SU-DHL-6 (cell line): ENCODE measurements around the gene PIF1.

ENCODE experiments used
- H2AFZ ChIP-seq: fragments of 200-600 bp; sonication (generic); 2 replicates; pipeline ENCODE4 v1.6.1; 2014; ENCODE audit warnings: low read depth, mild to moderate bottlenecking, moderate library complexity, mixed read lengths, antibody characterized with exemption, low read length; ENCODE audit not compliant: severe bottlenecking
- H3F3A ChIP-seq: fragments of 200-600 bp; shearing (Covaris generic); 2 replicates; pipeline ENCODE4 v1.6.0; 2016; ENCODE audit warnings: antibody characterized with exemption, mild to moderate bottlenecking; ENCODE audit not compliant: insufficient read depth
- H3K27ac ChIP-seq: fragments of 200-600 bp; sonication (generic); 2 replicates; pipeline ENCODE4 v1.5.1; 2016; ENCODE audit warnings: low read depth, mild to moderate bottlenecking, low read length, moderate library complexity, mixed read lengths
- H3K27me3 ChIP-seq: fragments of 200-600 bp; sonication (generic), shearing (Covaris generic); 2 replicates; pipeline ENCODE4 v1.6.0; 2014; ENCODE audit warnings: mild to moderate bottlenecking, low read length
- H3K36me3 ChIP-seq: fragments of 200-600 bp; sonication (generic); 2 replicates; pipeline ENCODE4 v1.6.1; 2014; ENCODE audit warnings: mild to moderate bottlenecking, low read length, mixed read lengths
- H3K4me2 ChIP-seq: fragments of 300-600, 200-600 bp; shearing (Covaris generic), sonication (generic); 2 replicates; pipeline ENCODE4 v1.6.0; 2014; ENCODE audit warnings: low read length, low read depth, mild to moderate bottlenecking; ENCODE audit not compliant: poor library complexity, severe bottlenecking
- H3K4me3 ChIP-seq: fragments of 200-600 bp; sonication (generic); 2 replicates; pipeline ENCODE4 v1.5.1; 2014; ENCODE audit warnings: antibody characterized with exemption, low read length, mild to moderate bottlenecking, mixed read lengths; ENCODE audit not compliant: insufficient read depth, poor library complexity, severe bottlenecking
- H3K79me2 ChIP-seq: fragments of 200-600 bp; sonication (generic); 2 replicates; pipeline ENCODE4 v1.6.1; 2014; ENCODE audit warnings: mild to moderate bottlenecking, low read length, moderate library complexity; ENCODE audit not compliant: insufficient read depth
- H3K9ac ChIP-seq: fragments of 200-600 bp; sonication (generic); 2 replicates; pipeline ENCODE4 v1.7.0; 2014; ENCODE audit warnings: mild to moderate bottlenecking, low read length
- H3K9me2 ChIP-seq: fragments of 200-600 bp; sonication (generic); replicated peaks from 2 replicates; pipeline ENCODE4 v1.6.1; 2014; ENCODE audit warnings: low read length; ENCODE audit not compliant: insufficient read depth
- H3K9me3 ChIP-seq: fragments of 200-600 bp; sonication (generic); 2 replicates; pipeline ENCODE4 v1.6.1; 2014; ENCODE audit warnings: low read length, mixed read lengths; ENCODE audit not compliant: insufficient read depth
- H4K20me1 ChIP-seq: fragments of 200-600 bp; sonication (generic); 2 replicates; pipeline ENCODE4 v1.6.1; 2014; ENCODE audit warnings: low read depth, mild to moderate bottlenecking, antibody characterized with exemption, low read length, moderate library complexity, mixed read lengths
- CTCF ChIP-seq: fragments of 200-600 bp; sonication (generic); IDR thresholded peaks from one replicate; pipeline ENCODE4 v1.5.1; 2017; ENCODE audit warnings: antibody characterized with exemption, mild to moderate bottlenecking, low read length, moderate library complexity; ENCODE audit not compliant: insufficient read depth, poor library complexity, severe bottlenecking
- EZH2phosphoT487 ChIP-seq: fragments of 200-600 bp; sonication (generic), shearing (Covaris generic); conservative IDR thresholded peaks from 2 replicates; pipeline ENCODE4 v1.6.1; 2018; ENCODE audit warnings: mild to moderate bottlenecking, antibody characterized with exemption, low read length, moderate library complexity, mixed read lengths

The PIF1 gene

GRCh38 chr15:64792282-64792681, 33.2 kb downstream of the PIF1 start:
- no peak for TF ChIP-seq CTCF
- TF ChIP-seq EZH2phosphoT487, result no peak
- Histone ChIP-seq H3K27ac (no peak overlapping the region), H3K9me3 (no peaks in the 10 kb centered on the region), H3K4me2 (no peak overlapping the region), H3K9ac (no peak overlapping the region), H3F3A (no peaks in the 10 kb centered on the region), H3K27me3 (no peaks in the 10 kb centered on the region), H3K79me2 (no peaks in the 10 kb centered on the region), H4K20me1 (no peaks in the 10 kb centered on the region), H3K36me3 (no peaks in the 10 kb centered on the region), H3K9me2 (no peaks in the 10 kb centered on the region), H2AFZ (no peak overlapping the region), H3K4me3 (no peak overlapping the region)

- H3K79me2 ChIP-seq, result no peaks in the 10 kb centered on the region
- no peak overlapping the region for H3K27ac ChIP-seq
- no peaks in the 10 kb centered on the region for H3F3A ChIP-seq
- H4K20me1 ChIP-seq, result no peaks in the 10 kb centered on the region
- H3K9me3 ChIP-seq, result no peaks in the 10 kb centered on the region
- no peaks in the 10 kb centered on the region for H3K27me3 ChIP-seq
- H3K36me3 ChIP-seq, result no peaks in the 10 kb centered on the region
- no peaks in the 10 kb centered on the region for H3K9me2 ChIP-seq
- no peak for TF ChIP-seq CTCF
- TF ChIP-seq EZH2phosphoT487, result no peak
- H3K9ac ChIP-seq, result no peak overlapping the region
- H3K4me3 ChIP-seq, result no peak overlapping the region
- H3K4me2 ChIP-seq, result no peak overlapping the region
- H2AFZ ChIP-seq, result no peak overlapping the region
Observed at GRCh38 chr15:64791401-64791800, 34.0 kb downstream of the PIF1 start.

- no peaks in the 10 kb centered on the region for H3K9me3 ChIP-seq
- no peaks in the 10 kb centered on the region for H3K27me3 ChIP-seq
- no peaks in the 10 kb centered on the region for H3K9me2 ChIP-seq
- no peaks in the 10 kb centered on the region for H3F3A ChIP-seq
- no peaks in the 10 kb centered on the region for H3K79me2 ChIP-seq
- no peaks in the 10 kb centered on the region for H4K20me1 ChIP-seq
- no peak overlapping the region for H3K4me2 ChIP-seq
- no peak overlapping the region for H2AFZ ChIP-seq
- no peak overlapping the region for H3K4me3 ChIP-seq
- no peak overlapping the region for H3K27ac ChIP-seq
- no peak for TF ChIP-seq EZH2phosphoT487
- TF ChIP-seq CTCF, result no peak
- H3K36me3 ChIP-seq, result no peaks in the 10 kb centered on the region
- H3K9ac ChIP-seq, result no peak overlapping the region
Observed at GRCh38 chr15:64783796-64784195, 41.7 kb downstream of the PIF1 start.

GRCh38 chr15:64782751-64783150, 42.7 kb downstream of the PIF1 start:
- Histone ChIP-seq H3K36me3 (no peaks in the 10 kb centered on the region), H3K9me3 (no peaks in the 10 kb centered on the region), H3K27me3 (no peaks in the 10 kb centered on the region), H3K9me2 (no peaks in the 10 kb centered on the region), H3K9ac (no peak overlapping the region), H3K79me2 (no peaks in the 10 kb centered on the region), H4K20me1 (no peaks in the 10 kb centered on the region), H3K27ac (no peak overlapping the region), H3F3A (no peaks in the 10 kb centered on the region), H2AFZ (no peak overlapping the region), H3K4me3 (no peak overlapping the region), H3K4me2 (no peak overlapping the region)
- TF ChIP-seq EZH2phosphoT487 (no peak), CTCF (no peak)
